Skin epidermis (tissue), 12 donors: Measurements from ENCODE around the gene FLAD1.

Experiments
- H3K27ac ChIP-seq, 21 experiments: fragments of 200-600 bp; sonication (generic) in 11 of 21; one replicate each; pipeline ENCODE4 v1.5.0; 2020; ENCODE audit warnings: mild to moderate bottlenecking in 3 of 21, inconsistent platforms in 2 of 21, moderate library complexity in 2 of 21
- H3K4me3 ChIP-seq, 7 experiments: fragments of 200-600 bp; sonication (generic) in 2 of 7; one replicate each; pipeline ENCODE4 v1.5.0; 2020; ENCODE audit warnings: inconsistent platforms in 2 of 7, mild to moderate bottlenecking in 2 of 7, moderate library complexity in 1 of 7

The FLAD1 gene

GRCh38 chr1:155023627-155024026 lies 40.5 kb downstream of the FLAD1 start:
- Histone ChIP-seq H3K27ac (no peak overlapping the region), H3K4me3 (no peak overlapping the region)

DNA sequence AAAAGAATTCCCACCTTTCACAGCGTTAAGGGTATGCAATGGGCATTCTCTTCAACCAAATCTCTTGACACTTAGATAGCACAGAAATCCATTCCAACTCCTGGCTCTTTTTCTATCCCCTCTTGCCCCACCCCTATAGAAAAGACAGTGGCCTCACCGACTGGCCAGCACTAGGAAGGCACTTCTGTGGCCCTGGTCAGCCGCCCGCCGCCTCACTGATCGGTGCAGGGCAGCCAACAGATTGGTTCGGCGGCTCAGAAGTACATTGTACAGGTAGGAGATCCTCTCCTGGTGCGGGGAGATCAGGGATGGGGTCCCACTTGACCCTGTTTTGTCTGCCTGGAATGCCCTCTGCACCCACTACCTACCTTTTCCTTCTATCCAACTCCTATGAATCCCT lies 41.2 kb downstream of the FLAD1 start:
- no peak overlapping the region for H3K4me3 ChIP-seq
- H3K27ac ChIP-seq = no peak overlapping the region

DNA sequence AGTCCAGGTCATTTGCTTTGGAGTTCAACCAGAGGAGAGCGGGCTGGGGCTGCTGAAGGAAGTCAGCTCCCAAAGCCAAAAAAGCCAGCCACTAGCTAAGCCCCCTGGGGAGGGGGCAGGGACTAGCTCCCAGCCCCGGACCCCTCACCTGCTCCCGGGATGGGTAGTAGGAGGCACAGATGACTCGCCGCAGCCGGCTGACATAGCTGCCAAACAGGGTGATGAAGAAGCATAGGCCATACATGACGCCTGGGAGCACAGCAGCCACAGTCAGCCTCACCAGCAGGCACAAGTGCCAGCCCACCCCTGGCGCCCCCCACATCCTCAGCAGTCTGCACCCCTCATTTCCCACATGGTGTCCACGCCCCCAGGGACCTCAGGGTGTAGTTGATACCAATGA lies 43.0 kb downstream of the FLAD1 start:
- H3K27ac ChIP-seq = no peak overlapping the region
- H3K4me3 ChIP-seq = no peak overlapping the region

DNA sequence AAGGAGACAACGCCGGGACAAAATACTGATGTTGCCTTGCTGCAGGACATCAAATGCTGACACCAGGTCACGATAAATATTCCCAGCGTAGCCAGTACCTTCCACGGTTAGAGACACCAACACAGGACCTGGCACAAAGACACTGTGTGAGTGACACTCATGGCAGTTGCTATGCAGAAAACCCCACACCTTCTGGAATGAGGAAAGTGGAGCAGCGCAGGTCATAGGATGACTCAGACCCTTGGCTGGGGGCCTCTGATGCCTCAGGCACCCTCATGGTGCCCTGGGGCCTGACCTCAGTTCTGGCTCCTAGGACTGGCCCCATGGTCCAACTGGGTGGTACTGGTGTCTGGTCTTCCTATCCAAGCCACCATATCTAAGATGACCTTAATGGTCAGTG lies 43.4 kb downstream of the FLAD1 start:
- Histone ChIP-seq H3K4me3 (no peak overlapping the region), H3K27ac (no peak overlapping the region)

DNA sequence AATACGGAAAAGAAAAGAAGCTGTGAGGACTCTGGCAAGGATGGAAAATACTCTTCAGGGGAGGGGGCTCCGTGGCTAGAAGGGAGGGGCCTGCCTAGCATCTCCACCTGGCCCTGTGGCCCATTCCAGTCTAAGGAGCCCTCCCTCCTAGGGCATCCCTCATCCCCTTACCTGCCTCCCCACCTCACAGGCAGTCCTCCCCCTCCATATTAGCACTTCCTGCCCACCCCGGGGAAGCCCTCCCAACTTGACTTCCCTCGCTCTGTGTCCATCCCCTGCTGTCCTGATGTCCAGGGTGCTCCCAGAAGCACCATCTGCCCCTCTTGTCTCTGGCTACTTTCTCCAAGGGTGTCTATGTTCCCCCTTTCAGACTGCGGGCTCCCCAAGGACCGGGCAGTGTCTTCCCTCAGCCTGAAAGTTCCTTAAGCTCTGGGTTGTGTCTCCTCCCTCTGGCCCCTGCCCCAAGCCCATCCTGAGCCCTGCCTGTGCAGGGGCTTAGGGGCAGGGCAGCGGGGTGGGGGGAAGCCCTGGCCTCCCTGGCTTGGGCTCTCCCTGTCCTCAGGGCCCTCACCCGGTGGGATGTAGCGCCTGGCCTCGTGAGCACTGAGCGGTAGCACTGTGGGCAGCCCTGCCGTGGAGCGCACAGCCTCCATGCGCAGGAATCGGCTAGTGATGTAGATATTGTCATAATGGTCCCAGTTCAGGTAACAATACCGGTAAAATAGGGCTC lies 46.5 kb downstream of the FLAD1 start:
- no peak overlapping the region for H3K27ac ChIP-seq
- H3K4me3 ChIP-seq = no peak overlapping the region

- no peak overlapping the region for H3K4me3 ChIP-seq
- H3K27ac ChIP-seq = no peak overlapping the region
These were observed 47.2 kb downstream of the FLAD1 start for GRCh38 chr1:155030243-155030795.

DNA sequence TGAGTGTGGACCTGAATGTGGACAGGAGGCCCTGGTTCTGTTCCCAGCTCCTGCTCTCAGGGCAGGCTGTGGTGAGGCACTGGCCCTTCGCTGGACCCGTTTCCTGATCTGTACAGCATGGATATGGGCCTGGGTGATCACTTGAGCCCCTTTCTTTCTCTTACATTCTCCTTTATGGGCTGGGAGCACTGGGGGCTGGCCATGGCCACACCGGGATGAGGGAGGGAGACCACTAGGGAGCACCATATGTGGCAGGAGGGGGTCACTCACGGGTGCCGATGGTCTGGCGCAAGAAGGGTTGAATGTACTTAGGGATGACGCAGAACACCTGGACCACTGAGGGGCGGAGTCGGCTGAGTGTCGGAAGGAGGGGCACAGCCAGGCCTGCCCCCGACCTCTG lies 47.8 kb downstream of the FLAD1 start:
- H3K4me3 ChIP-seq = no peak overlapping the region
- H3K27ac ChIP-seq = no peak overlapping the region

DNA sequence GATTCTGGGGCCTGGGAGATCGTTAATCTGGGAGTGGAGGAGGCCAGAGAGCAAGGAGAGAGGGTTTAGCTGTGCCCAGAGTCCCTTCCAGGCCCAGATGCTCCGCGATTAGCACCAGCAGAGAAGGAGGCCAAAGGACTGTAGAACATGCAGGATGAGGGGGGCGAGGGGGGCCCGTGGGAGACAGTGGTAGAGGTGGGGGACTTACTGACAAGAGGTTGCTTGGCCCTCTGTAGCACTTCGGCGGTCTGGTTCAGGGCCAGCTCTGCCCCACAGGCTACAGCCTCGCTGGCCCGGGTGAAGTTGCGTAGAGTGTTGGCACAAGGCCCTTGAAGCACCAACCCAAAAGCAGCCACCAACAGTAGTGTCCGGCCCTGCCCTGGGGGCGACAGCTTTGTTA lies 49.7 kb downstream of the FLAD1 start:
- no peak overlapping the region for H3K27ac ChIP-seq
- no peak overlapping the region for H3K4me3 ChIP-seq

DNA sequence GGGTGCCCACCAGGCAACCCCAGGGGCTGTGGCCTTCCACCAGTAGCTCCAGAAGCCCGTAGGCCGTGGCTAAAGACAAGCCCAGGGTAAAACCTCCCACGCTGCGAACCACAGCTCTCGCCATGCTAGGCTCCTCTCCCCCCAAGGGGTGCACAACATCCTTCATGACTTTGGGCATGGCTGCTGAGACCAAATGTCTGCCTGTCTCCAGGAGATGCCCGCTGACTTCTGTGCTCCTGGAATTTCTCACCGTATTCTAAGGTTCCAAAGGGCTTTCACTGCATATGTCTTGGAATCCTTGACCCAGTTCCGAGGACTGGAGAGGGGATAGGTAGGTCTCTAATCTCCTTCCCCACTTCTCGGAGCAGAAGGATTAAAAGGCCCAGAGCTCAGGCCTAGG lies 50.4 kb downstream of the FLAD1 start, which contains the start of the genes DCST1 and DCST2:
Gene DCST1 (plus strand): TSS at position 301 of the 400 bp plus-strand sequence. CDS start 213 bp downstream, outside the sequence.
Gene DCST2 (minus strand): TSS at position 258 of the 400 bp plus-strand sequence. CDS start 80 bp downstream, at position 178.
- Histone ChIP-seq H3K4me3 (no peak within 1 kb of the TSS), H3K27ac (no peak within 1 kb of the TSS)

DNA sequence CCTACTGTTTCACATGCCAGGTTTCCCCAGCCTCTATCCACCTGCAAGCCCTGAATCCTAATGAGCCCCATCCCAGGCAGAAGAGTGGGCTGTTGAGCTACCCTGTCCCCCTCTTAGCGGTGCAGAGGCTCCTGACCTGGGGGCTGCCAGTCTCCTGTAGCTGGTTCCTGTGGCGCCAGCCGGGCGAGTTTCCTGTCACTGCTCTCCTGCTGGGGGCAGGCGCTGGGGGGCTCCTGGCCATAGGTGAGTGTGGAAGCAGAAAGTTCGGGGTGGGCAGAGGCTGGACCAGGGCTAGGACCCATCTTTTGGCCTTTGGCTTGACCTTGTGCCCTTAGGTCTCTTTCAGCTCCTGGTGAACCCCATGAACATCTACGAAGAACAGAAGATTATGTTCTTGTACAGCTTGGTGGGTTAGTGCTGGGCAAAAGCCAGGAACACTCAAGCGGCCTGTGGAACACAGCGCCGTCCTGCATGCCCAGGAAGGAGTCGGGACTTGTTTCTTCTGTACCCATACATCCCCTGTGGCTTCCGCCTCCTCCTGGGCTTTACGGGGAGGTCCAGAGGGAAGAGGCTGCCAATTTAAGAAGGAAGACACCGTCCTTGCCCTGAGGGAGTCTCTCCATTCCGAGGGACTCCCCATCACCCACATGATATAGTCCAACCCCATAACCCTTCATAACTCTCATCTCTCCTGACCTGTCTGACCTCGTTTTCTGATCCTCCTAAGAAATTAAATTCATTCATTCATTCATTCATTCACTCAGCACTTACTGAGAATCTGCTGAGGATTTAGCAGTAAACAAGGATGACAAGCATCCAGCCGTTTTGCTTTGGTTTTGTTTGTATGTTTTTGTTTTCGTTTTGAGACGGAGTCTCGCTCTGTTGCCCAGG lies 51.4 kb downstream of the FLAD1 start:
- Histone ChIP-seq H3K27ac (no peak overlapping the region), H3K4me3 (no peak overlapping the region)

DNA sequence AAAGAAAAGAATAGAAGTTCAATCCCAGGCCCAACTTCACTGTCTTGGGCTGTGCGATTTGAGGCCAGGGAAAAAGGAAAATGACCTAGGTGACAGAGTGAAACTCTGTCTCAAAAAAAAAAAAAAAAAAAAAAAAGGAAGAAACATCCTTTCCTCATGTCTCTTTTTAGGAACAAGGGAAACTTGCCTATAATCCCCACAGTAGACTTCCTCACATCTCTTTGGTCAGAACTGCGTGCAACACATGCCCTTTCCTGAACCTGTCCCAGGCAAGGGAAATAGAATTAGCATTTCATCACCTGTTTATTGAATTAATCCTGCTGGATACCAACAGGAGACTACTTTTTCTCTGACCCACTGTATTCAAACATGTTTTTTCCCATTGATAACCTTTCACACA lies 52.8 kb downstream of the FLAD1 start:
- no peak overlapping the region for H3K4me3 ChIP-seq
- no peak overlapping the region for H3K27ac ChIP-seq

DNA sequence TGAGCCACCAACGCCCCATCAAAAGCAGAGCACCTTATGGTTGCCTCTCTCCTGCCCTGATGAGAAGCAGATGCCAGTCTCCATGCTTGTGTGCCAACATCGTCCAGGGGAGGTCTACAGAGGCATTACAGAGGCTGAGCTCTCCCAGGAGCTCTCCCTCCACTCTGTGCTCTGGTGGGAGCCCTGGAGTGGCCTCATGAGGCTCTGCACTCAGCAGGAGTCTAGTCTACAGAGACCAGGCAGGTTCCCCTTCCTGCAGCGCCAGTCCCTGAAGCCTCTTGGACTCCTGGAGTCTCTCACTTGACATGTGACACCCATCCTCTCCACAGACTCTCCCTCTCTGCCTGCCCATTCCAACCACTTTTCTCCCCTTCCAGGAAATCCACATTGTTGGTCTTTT lies 53.9 kb downstream of the FLAD1 start:
- Histone ChIP-seq H3K27ac (peak overlapping the region in 4 of 21 experiments; percentile 64 to 83 (median 74)), H3K4me3 (no peak overlapping the region)

GRCh38 chr1:155037851-155038441 lies 54.8 kb downstream of the FLAD1 start:
- Histone ChIP-seq H3K4me3 (no peak overlapping the region), H3K27ac (peak overlapping the region in 18 of 21 experiments; percentile 56 to 86 (median 68))

DNA sequence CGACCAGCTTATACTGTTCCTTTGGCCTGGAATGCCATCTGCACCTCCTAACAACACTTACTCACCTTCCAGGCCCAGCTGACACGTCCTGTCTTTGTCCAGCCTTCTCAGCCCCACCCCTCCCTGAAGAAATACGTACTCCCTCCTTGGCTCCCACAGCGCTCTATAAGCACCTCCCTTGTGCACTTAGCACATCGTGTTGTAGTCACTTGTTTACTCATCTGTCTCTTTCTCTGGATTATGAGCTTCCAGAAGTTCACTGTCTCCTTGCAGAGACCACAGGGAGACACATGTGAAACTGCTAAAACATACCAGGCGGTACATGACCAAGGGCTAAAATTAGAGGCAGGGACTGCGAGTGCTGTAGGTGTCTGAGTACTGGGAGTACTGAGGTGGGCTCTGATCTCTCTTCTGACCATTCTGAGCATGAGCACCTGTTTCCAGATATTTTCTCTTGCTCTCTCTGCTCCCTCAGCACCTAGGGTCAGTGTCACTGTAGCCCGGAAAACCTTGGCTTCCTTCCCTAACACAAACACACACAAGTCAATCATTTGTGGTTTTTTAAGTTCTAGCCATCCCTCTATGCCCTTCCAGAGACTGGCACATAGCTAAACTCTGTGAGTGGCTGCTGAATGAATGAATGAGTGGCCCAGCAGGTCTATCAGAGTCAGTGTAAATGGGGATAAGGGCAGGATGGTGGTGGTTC lies 55.6 kb downstream of the FLAD1 start:
- H3K4me3 ChIP-seq = no peak overlapping the region
- H3K27ac ChIP-seq = peak overlapping the region in 20 of 21 experiments; percentile 32 to 86 (median 70)

DNA sequence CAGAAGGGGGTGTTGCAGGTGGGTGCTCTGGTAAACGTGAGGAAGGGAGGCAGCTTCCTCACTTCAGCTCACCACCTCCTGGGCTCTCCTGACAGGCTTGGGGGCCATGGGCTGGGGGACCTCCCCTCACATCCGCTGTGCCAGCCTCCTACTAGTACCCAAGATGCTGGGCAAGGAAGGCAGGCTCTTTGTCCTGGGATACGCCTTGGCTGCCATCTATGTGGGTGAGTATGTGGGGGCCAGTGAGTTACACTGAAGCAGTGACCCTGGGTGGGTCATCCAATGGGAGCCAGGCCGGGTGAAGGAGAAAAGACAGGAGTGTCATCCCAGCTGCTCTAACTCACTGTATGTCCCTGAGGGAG lies 56.1 kb downstream of the FLAD1 start:
- peak overlapping the region in 17 of 21 experiments; percentile 9 to 86 (median 64) for H3K27ac ChIP-seq
- H3K4me3 ChIP-seq = no peak overlapping the region

- H3K4me3 ChIP-seq = no peak overlapping the region
- H3K27ac ChIP-seq = peak overlapping the region in 1 of 21 experiments; percentile 10
These were observed 57.4 kb downstream of the FLAD1 start for GRCh38 chr1:155040358-155041093.
